ENCODE measurements around the gene HBE1.
"Not testable (repeated sequence)": the region's sequence is repeated elsewhere in the genome, so short reads cannot be mapped to it uniquely, and the experiment has no call there.

Gene HBE1

DNA sequence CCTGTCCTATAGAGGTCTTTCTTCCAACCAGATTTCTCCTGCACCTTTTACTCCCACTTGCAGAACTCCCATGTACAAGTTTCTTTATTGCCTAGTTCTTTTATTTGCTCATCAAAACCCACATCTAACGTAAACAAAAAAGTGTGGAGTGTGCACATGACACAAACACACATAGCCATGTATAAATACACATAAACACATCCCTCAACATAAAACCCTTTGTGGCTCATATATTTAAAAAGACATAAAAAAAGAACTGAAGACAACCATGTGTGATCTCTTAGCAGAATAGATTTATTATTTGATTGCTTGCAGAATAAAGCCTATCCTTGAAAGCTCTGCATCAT is 16.9 kb downstream of the HBE1 start:
- DNase-seq (ENCODE audit: low read depth) = no peak

- no peak for DNase-seq (ENCODE audit: low read depth)
Measured at GRCh38 chr11:5252192-5252918, 17.4 kb downstream of the HBE1 start.

GRCh38 chr11:5251746-5252145 is 18.0 kb downstream of the HBE1 start:
- DNase-seq (ENCODE audit: low read depth) = no peak

- no peak for DNase-seq (ENCODE audit: low read depth)
Measured at GRCh38 chr11:5250543-5251204, 19.1 kb downstream of the HBE1 start.

DNA sequence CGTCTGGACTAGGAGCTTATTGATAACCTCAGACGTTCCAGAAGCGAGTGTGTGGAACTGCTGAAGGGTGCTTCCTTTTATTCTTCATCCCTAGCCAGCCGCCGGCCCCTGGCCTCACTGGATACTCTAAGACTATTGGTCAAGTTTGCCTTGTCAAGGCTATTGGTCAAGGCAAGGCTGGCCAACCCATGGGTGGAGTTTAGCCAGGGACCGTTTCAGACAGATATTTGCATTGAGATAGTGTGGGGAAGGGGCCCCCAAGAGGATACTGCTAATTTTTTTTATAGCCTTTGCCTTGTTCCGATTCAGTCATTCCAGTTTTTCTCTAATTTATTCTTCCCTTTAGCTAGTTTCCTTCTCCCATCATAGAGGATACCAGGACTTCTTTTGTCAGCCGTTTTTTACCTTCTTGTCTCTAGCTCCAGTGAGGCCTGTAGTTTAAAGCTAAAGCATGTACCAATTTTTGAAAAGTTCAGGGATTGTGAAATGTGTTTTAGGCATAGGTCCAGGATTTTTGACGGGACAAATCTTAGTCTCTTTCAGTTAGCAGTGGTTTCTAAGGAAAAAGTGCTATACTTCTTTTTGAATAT is 19.8 kb downstream of the HBE1 start, which contains the start of gene HBG1:
Gene HBG1, minus strand, starts transcription at position 51 of the 590 bp plus-strand sequence. CDS start 53 bp downstream, outside the sequence.
- DNase-seq (ENCODE audit: low read depth) = not testable (repeated sequence)

GRCh38 chr11:5248498-5248897 is 21.2 kb downstream of the HBE1 start:
- not testable (repeated sequence) for DNase-seq (ENCODE audit: low read depth)

DNA sequence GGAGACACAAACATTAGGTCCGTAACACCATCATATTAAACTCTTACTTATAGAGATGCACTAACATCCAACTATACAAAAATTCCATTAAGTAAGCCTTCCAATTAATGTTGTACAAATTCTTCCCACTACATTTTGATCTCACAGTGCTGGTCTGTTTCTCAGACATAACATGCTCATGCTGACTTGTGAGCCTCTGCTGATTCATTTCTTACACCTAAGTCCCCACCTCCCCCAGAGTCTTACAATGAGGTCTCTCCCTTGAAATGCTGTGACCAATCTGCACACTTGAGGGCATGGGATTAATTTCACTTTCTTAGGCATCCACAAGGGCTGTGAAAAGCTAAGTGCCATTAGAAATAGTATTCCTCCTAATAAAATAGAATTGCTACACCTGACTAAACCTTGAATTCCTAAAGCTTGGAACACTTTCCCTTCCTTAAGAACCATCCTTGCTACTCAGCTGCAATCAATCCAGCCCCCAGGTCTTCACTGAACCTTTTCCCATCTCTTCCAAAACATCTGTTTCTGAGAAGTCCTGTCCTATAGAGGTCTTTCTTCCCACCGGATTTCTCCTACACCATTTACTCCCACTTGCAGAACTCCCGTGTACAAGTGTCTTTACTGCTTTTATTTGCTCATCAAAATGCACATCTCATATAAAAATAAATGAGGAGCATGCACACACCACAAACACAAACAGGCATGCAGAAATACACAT is 22.1 kb downstream of the HBE1 start:
- no peak for DNase-seq (ENCODE audit: low read depth)

- DNase-seq (ENCODE audit: low read depth) = no peak
Measured at GRCh38 chr11:5246772-5247471, 22.8 kb downstream of the HBE1 start.

- DNase-seq (ENCODE audit: low read depth) = no peak
Measured at GRCh38 chr11:5245155-5245554, 24.6 kb downstream of the HBE1 start.

GRCh38 chr11:5243816-5244180 is 25.9 kb downstream of the HBE1 start:
- no peak for DNase-seq (ENCODE audit: low read depth)

DNA sequence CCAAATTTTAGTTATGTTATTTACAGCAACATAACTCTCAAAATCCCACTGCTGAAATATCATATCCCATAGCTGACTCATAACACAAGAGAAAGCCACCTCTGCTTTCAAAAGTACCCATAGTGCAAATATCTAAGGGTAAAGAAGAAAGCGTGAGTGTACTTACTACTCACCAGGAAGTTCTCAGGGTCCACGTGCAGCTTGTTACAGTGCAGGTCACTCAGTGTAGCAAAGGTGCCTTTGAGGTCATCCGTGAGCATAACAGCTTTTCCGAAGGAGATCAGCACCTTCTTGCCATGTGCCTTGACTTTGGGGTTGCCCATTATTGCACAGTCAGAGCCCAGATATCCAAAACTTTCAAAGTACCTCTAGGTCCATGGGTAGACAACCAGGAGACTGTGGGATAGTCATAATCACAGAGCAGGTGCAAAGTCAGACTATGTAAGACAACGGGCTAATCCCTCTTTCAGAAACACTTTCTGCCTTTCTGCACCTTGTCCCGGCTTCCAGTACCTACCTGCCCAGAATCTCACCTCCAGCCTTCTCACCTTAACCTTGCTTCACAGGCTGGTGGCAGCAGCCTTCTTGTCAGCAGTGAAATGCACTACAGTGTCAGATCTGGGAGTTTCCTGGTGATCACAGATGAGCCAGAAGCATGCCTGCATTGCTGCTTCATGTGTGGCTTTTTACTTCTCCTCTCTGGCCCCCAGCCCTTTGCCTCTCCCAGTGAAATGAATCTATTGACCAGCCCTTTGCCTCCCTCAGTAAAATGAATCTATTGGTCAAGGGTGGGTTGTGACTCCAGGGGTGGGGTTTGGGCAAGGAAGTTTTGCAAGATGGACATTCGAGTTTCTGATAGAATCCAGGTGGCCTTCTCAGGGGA is 26.6 kb downstream of the HBE1 start:
- no peak for DNase-seq (ENCODE audit: low read depth)

- no peak for DNase-seq (ENCODE audit: low read depth)
Measured at GRCh38 chr11:5242208-5242607, 27.5 kb downstream of the HBE1 start.

DNA sequence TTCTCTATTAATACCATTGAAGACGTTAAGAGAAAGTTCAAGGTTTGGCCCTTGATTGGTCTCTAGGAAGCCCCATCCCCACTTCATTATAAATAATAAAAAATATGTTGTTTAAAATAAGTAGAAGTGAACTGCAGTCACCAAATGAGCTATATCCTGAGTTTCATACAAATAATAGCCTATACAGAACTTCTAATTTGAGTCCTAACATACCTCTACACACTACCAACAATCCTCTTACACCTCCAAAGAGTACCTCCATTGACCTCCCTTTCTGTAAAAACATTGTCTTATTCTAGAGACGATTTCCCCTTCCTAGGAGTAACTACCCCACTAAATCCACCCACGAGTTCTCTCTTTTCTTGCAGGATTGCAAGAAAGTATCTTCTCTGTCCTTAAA is 28.3 kb downstream of the HBE1 start:
- no peak for DNase-seq (ENCODE audit: low read depth)

- DNase-seq (ENCODE audit: low read depth) = no peak
Measured at GRCh38 chr11:5240458-5240857, 29.3 kb downstream of the HBE1 start.

DNA sequence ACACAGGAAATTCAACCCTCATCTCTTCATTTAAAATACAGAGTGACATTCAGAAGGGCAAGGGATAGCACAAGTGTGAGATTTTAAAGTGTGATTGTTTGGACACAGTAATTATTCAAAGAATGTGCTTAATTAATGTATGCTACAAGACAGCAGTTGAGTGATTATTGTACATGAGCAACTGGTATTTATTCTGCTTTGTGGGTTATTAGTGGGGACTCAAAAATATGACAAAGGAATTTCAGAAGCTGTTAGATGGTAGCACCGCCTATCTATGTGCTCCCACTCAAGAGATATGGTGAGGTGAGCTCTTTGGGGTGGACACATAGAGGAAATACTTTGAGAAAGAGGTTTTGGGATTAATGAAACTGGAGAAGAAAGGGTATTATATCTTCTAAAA is 29.7 kb downstream of the HBE1 start:
- DNase-seq (ENCODE audit: low read depth) = no peak

DNA sequence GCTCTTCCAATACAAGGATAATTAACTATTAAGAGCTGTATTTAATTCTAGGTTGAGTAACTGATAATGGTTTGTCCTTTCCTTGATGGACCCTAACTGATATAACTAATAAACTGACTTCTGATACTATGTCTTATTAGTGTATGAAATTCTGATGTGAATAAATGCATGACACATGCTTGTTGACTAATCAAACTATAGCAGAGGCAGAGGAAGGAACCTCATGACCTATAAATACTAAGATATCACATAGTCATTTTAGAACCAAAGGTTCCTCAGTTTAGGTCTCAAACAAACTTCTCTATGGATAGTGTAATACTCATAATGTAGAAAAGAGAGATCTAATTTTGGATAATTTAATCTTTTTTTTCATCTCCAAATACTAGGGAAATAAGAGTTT is 30.7 kb downstream of the HBE1 start:
- no peak for DNase-seq (ENCODE audit: low read depth)

GRCh38 chr11:5238486-5238885 is 31.3 kb downstream of the HBE1 start:
- no peak for DNase-seq (ENCODE audit: low read depth)

- DNase-seq (ENCODE audit: low read depth) = no peak
Measured at GRCh38 chr11:5237420-5237819, 32.3 kb downstream of the HBE1 start.

DNA sequence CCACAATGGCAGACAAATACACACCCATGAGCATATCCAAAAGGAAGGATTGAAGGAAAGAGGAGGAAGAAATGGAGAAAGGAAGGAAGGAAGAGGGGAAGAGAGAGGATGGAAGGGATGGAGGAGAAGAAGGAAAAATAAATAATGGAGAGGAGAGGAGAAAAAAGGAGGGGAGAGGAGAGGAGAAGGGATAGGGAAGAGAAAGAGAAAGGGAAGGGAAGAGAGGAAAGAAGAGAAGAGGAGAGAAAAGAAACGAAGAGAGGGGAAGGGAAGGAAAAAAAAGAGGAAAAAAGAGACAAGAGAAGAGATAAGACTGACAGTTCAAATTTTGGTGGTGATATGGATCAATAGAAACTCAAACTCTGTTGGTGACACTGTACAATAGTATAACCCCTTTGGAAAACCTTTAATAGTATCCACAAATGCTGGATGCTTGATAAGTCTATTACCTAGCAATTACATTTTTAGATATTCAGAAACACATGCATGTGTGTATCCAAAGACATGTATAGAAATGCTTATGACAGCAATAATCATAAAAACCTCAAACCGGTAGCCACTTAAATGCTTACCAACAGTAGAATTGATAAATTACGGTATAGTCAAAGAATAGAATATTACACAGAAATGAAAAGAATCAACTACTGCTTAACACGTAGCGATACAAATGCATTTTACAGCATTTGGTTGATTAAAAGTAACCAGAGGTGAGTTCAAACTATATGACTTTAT is 34.2 kb downstream of the HBE1 start:
- no peak for DNase-seq (ENCODE audit: low read depth)

DNA sequence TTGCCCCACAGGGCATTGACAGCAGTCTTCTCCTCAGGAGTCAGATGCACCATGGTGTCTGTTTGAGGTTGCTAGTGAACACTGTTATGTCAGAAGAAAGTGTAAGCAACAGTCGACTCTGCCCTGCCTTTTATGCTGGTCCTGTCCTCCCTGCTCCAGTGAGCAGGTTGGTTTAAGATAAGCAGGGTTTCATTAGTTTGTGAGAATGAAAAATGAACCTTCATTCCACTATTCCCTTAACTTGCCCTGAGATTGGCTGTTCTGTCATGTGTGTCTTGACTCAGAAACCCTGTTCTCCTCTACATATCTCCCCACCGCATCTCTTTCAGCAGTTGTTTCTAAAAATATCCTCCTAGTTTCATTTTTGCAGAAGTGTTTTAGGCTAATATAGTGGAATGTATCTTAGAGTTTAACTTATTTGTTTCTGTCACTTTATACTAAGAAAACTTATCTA is 35.3 kb downstream of the HBE1 start, which contains the start of gene HBD:
Gene HBD, minus strand, starts transcription at position 103 of the 454 bp plus-strand sequence. Its CDS starts 50 bp downstream, at position 53.
- no peak for DNase-seq (ENCODE audit: low read depth)

Measured in activated T-cell treated with anti-CD3 and anti-CD28 coated beads for 48 hours (primary cell).